ENCODE data around the gene RNPEP.
"Not testable (repeated sequence)": the region's sequence is repeated elsewhere in the genome, so short reads cannot be mapped to it uniquely, and the experiment has no call there.

The RNPEP gene

DNA sequence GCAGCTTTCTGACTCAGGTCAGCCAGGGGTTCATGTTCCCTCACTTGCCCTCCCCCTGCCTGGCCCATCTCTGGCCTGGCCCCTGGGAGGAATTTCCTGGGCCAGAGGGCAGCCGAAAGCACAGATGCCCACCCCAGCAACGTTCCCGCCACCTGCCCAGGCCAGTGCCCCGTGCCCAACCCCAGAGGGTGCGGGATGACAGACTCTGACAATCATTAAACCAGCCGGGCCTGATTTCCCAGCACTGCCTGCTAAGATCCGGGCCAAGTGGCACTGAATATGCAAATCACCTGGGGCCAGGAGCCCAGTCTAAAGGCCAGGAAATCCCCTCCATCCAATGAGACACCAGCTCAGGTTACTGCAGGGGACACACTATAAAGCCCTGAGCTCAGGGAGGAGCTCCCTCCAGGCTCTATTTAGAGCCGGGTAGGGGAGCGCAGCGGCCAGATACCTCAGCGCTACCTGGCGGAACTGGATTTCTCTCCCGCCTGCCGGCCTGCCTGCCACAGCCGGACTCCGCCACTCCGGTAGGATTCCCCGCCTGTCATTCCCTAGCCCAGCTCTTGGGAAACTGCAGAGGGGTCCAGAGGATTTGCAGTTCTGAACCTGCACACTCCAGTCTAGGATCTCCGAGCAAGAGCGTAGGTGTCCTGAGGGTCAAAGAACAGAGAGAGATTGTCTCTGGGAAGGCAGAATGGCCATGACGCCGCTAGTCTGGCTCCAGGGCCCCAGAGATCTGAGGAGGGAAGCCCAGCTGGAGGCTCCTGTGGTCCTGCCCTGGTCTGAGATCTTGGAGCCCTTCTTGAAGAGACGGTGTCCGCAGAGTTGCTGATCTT lies 27.9 kb downstream of the RNPEP start, which contains the start of gene ELF3:
ELF3 (plus strand) TSS at position 408 of the 836 bp plus-strand sequence. CDS start 550 bp downstream, outside the sequence.
- DNase-seq (ENCODE audit: low read depth, low spot score): no peak

DNA sequence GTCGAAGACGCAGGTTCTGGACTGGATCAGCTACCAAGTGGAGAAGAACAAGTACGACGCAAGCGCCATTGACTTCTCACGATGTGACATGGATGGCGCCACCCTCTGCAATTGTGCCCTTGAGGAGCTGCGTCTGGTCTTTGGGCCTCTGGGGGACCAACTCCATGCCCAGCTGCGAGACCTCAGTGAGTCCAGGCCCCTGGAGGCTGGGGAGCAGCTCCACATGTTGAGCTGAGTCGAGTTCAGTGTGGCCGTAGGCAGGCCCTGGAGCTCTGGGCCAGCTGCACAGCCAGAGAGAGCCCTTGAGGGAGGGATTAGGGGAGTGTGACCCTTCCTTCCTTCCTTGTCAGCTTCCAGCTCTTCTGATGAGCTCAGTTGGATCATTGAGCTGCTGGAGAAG lies 29.5 kb downstream of the RNPEP start:
- no peak for DNase-seq (ENCODE audit: low read depth, low spot score)

DNA sequence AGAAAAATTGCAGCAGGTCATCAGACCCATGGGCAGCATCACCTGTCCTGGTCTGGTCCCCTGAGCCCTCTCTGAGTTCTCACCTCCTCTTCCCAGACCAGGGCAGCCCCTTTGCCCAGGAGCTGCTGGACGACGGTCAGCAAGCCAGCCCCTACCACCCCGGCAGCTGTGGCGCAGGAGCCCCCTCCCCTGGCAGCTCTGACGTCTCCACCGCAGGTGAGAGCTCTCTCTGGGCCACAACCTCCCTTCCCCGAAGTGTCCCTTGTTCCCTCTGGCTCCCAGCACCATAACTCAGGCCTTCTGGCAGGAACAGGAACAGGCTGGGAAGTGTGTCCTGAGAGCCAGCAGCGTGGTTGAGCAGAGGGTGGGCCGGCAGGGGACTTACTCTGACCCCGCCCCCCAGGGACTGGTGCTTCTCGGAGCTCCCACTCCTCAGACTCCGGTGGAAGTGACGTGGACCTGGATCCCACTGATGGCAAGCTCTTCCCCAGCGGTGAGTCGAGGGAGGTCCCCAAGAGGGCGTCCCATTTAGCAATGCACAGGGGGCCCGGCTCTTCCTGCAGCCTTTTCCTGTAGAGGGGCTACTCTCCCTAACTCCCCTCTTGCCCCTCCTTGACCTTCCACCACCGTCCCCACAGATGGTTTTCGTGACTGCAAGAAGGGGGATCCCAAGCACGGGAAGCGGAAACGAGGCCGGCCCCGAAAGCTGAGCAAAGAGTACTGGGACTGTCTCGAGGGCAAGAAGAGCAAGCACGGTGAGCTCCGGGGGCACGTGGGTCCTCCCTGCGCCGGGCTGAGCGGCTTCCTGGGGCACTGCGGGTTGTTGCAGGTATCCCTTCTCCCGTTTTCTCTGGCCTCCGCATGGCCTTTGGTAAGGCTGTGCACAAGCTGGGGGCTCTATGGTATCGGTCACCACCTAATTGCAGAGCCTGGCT lies 30.4 kb downstream of the RNPEP start:
- no peak for DNase-seq (ENCODE audit: low read depth, low spot score)

DNA sequence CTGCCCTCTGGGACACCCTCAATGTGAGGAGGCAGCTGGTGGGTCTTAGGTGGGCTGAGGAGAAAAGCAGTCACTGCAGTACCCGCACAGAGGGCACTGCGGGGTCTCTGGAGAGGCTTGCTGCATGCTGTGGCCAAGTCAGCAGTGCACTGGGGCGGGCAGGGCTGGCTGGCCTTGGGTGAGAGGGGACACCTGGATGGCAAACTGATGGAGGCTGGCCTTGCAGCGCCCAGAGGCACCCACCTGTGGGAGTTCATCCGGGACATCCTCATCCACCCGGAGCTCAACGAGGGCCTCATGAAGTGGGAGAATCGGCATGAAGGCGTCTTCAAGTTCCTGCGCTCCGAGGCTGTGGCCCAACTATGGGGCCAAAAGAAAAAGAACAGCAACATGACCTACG lies 31.2 kb downstream of the RNPEP start:
- no peak for DNase-seq (ENCODE audit: low read depth, low spot score)

DNA sequence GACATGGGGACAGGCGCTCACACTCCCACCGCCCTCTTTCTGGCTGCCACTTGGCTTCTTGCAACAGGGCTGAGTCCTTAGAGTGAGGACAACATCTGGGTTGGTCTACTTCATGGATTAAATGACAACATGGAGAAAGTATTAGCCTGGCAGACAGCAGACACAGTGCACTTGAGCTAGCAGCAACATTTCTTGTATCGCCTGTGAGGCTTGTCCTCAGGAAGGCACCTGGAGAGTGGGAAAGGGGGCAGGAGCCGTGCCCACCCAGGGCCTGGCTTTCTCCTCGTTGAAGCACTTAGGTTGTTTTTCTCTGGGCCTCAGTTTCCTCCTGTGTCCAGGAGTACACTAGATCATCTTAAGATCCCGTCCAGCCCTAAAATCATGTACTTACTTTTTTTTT lies 31.6 kb downstream of the RNPEP start:
- DNase-seq (ENCODE audit: low read depth, low spot score): no peak

DNA sequence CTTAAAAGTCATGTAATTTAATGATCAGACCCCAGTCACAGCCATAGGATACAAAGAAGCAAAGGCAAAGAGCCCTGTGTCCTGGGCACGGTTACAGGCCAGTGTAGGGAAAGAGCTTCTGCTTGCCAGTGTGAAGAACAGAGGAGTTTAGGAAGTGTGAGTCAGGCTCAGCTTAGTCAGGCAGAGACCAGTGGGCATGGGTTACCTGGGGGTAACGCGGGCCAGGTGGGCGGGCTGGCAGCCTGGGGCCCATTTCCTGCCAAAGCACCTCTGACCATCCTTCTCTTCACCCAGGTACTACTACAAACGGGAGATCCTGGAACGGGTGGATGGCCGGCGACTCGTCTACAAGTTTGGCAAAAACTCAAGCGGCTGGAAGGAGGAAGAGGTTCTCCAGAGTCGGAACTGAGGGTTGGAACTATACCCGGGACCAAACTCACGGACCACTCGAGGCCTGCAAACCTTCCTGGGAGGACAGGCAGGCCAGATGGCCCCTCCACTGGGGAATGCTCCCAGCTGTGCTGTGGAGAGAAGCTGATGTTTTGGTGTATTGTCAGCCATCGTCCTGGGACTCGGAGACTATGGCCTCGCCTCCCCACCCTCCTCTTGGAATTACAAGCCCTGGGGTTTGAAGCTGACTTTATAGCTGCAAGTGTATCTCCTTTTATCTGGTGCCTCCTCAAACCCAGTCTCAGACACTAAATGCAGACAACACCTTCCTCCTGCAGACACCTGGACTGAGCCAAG lies 32.6 kb downstream of the RNPEP start:
- DNase-seq (ENCODE audit: low read depth, low spot score): no peak

DNA sequence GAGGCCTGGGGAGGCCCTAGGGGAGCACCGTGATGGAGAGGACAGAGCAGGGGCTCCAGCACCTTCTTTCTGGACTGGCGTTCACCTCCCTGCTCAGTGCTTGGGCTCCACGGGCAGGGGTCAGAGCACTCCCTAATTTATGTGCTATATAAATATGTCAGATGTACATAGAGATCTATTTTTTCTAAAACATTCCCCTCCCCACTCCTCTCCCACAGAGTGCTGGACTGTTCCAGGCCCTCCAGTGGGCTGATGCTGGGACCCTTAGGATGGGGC lies 33.2 kb downstream of the RNPEP start:
- no peak for DNase-seq (ENCODE audit: low read depth, low spot score)

DNA sequence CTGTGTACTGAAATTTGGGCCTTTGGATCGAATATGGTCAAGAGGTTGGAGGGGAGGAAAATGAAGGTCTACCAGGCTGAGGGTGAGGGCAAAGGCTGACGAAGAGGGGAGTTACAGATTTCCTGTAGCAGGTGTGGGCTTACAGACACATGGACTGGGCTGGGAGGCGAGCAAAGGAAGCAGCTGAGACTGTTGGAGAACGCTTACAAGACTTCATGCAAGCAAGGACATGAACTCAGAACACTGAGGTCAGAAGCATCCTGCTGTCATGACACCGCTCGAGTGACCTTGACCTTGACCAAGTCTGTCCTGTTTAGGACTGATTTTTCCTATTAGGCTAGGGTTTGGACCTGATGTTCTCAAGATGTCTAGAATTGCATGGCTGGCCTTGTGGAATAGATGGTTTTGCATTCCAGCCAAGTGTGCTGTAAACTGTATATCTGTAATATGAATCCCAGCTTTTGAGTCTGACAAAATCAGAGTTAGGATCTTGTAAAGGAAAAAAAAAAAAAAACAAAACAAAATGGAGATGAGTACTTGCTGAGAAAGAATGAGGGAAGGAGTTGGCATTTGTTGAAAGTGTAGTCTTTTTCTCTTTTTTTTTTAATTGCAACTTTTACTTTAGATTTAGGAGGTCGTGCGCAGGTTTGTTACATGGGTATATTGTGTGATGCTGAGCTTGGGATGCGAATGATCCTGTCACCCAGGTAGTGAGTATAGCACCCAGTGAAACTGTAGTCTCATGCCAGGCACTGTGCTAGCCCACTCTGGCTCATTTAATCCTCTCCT lies 33.8 kb downstream of the RNPEP start:
- no peak for DNase-seq (ENCODE audit: low read depth, low spot score)

DNA sequence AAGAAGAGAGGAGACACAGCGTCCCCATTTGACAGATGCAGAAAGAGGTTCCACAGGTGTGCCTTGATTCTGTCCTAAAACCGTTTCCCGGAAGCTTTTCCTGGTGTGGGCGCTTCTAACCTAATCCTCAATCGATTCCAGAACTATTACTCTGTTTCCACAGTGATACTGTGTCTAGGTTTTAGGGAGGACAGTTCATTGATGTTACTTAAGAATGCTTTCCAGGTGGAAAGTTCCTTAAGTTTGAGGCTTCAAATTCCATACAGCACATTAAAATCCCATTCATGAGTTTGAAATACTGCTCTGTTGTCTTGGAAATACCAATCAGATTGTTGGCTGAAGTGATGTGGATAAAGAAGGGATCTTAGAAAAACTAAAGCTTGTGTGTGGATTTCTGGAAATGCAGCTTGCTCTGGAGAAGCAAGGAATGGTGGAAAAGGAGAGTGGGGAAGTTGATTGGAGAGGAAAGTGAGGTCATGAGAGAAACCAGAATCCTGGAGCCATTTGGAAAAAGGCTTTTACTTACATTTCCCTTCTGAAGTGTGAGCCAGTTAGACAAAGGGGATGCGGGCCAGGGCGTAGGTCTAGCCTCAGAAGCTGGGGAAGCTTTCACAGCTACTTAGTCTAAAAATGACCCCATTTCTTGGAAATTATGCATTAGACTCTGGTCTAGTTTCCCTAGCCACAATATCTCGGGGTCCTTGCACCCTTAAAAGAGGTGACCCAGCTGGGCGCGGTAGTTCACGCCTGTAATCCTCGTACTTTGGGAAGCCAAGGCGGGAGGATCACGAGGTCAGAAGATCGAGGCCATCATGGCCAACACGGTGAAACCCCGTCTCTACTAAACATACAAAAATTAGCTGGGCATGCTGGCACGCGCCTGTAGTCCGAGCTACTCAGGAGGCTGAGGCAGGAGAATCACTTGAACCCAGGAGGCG lies 34.6 kb downstream of the RNPEP start:
- no peak for DNase-seq (ENCODE audit: low read depth, low spot score)

DNA sequence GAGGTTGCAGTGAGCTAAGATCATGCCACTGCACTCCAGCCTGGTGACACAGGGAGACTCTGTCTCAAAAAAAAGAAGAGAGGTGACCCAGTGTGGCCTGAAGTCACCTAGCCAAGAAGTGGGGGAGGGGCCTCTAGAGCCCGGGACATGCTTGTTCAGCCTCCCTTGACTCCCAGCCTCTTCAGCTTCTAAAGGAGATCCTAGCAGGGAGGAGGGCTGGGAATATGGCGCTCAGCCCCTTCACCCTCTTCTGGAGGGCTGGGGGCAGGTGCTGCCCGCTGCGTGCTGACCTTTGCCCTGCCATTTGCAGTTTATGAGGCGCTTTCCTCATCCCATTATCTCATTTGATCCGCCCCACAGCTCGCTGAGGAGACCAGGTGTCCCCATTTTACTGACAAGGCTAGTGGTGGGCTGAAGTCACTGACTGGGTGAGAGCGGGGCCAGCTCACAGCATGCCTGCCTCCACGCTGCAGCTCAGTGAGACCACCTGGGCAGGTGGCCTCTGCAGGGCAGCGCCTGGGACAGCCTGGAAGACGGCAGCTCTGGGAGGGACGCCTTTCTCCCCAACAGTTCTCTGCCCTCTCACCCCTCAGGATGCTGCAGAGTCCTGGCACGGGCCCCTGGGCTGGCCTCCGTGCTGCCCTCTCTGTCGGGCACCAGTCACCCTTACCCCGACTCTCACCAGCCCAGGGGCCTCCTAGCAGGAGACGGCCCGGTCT lies 35.5 kb downstream of the RNPEP start:
- DNase-seq (ENCODE audit: low read depth, low spot score): no peak

DNA sequence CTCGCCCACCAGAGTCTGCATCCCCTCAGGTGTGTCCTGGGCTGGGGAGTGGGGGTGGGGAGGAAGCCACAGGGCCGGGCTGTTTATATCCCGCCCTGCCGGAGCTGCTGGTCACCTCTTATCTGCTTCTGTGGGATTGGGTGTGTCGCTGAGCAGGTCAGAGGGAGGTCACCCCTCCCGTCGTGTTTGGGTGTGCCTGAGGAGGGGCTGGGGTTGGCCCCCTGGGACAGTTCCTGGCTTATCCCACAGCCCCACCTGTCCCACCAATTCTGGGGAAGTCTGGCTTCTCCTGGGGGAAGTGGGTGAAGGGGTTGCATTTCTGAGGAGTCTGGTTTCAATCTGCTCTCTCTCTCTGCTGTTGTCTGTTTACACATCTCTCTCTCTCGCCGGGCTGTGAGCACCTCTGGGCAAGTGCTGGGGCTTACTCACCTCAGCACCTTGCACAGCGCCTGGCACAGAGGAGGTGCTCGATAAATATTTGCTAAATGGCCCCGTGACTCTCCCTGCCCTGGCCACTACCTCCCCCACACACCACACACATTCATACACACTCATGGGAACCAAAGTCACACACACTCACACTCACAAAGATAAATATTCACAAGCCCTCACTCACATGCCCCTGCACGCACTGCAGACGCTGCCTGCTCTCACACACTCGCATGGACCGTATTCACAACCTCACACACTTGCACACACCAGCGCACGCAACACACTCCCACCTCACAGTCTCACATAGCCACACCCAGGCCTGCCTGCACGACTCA lies 36.2 kb downstream of the RNPEP start:
- no peak for DNase-seq (ENCODE audit: low read depth, low spot score)

DNA sequence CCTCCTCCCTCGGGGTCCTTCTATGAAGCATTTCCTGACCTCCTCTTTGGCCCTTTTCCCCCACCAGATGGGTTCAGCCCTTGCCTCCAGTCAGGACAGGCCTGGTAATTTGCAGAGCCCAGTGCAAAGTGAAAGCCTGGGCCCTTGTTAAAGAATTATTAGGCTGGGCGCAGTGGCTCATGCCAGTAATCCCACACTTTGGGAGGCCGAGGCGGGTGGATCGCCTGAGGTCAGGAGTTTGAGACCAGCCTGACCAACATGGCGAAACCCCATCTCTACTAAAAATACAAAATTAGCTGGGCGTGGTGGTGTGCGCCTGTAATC lies 36.7 kb downstream of the RNPEP start:
- not testable (repeated sequence) for DNase-seq (ENCODE audit: low read depth, low spot score)

DNA sequence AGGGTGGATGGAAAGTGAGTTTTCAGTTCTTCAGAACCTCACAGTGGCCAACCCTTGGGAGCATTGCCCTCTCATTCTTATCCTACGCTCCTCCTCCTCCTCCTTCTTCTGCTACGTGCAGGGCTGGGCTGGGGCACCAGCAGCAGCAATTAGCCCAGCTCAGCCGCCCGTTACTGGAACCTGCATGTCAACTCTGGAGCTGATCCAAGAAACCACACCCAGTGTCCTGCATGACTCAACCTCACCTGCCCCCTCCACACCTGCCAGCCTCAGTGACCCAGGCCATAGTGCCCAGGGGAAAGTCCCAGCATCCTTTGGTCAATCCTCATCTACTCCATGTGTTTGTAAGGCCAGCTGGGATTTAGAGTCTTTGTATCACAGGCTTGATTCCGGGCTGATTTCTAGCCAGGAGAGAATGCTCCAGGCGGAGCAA lies 40.6 kb downstream of the RNPEP start:
- DNase-seq (ENCODE audit: low read depth, low spot score): no peak

DNA sequence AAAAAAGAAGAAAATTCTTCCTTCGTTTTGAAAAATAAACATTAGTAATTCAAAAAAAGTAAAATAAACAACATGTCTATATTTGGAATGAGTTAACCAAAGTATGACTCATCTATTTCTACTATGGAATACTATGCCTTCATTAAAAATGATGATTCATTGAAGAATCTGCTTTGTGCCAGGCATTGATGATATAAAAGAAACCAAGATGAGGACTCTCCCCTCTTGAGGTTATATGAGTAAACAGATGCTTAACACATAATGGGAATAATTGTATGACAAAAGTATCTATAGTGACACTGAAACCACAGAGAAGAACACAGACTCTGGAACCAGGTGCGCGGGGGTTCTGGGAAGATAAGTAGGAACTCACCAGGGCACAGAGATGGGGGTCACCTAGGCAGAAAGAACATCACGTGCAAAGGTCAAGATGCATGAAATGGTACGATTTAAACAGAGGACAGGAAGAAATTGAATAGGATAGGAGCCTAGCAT lies 46.8 kb downstream of the RNPEP start:
- no peak for DNase-seq (ENCODE audit: low read depth, low spot score)

DNA sequence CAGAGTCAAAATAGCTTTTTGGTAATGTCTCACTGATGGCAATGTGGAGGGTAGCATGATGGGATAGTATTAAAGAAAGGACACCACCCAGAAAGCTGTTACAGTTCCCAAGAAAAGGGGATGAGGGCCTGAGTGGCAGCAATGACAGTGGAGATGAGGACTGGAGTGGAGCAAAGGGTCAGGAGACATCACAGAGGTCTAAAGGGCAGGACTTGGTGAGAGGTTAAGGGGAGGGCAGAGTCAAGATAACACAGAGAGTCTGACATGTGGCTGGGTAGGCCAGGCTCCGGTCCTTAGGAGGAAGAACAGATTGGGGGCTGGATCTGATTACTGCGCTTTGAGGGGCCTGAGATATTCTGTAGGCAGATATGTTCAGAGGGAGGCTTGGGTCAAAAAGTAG lies 47.3 kb downstream of the RNPEP start:
- no peak for DNase-seq (ENCODE audit: low read depth, low spot score)

DNA sequence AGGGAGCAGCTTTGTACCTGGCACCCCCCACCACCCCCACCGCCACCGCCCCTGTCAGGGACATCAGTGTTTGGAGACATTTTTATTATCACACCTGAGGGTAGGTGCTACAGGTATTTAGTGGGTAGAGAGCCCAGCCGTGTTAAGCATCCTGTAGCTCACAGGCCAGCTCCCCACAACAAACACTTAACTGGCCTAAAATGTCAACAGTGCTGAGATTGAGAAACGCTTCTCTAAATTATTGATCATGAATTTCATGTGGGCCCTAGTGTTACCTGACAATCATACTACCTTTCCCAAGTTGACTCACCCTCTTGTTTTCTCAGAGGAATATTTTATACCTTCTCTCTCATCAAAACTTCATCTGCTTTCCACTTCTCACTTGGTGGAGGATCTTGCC lies 49.3 kb downstream of the RNPEP start:
- DNase-seq (ENCODE audit: low read depth, low spot score): no peak

DNA sequence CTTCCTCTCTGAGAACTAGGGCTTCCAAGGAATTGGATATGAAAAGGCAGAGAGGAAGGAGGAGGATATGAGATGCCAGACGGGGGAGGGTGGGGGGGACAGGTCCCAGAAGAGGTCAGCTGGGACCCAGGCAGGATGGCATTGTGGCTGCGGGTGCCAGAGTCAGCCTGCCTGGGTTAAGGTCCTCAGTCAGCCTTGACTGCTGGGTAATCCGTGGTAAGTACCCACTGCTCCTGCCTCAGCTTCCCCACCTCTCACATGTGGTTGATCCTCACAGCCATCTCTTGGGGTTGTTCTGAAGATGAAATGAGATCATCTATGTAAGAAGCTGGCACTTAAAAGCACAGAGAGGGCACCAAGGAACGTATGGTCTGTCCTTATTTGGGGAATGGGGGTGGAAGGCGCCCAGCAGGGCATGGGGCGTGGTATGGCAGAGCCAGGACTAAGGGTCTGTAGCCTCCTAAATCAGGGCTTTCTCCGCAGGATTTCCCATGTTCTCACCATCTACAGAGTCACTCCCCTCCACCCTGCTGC lies 51.8 kb downstream of the RNPEP start:
- DNase-seq (ENCODE audit: low read depth, low spot score): no peak

DNA sequence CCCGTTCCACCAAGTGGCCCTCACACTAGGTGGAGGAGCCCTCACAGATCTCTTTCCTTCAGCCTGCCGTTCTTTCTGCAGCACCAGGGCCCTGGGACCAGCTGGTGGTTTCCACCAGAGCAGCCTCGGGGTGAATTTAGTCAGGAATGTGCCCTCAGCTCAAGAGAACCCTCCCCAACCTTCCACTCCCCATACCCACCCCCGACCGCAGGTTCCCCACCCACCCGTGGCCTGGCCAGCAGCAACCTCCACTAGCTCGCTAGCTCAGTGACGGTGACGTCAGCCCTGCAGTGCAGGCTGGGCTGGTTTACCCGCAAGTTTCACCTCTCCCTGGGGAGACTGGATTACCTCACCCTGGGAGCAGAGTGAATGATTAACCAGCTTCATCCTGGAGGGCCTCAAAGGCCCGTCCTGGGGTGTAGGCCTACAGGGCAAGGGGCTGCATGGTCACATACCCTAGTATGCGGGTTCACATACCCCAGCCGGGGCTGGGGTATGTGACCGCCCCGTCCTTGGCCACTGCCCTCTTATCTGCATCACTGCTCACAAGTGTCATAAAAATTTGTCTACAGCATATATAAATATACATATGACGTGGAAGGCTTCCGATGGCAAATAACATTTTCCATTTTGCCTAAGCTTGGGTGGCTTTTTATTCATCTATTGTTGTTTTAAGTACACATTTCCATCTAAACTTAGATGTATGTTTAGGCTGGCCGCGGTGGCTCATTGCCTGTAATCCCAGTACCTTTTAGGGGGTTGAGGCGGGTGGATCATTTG lies 52.4 kb downstream of the RNPEP start:
- DNase-seq (ENCODE audit: low read depth, low spot score): no peak
